Measurements from ENCODE around the gene MINAR2.
A peak's percentile ranks its signal among the peaks of the same experiment; 100 is the strongest.

The MINAR2 gene

GRCh38 chr5:129747572-129748407, at the start of gene MINAR2:
Gene MINAR2 (plus strand): TSS chr5:129748094. CDS start chr5:129748191, 97 bp downstream.
- DNase-seq, result no peak

GRCh38 chr5:129698661-129699060, 49.2 kb upstream of the MINAR2 start:
- no peak for DNase-seq

- no peak for DNase-seq
Measured at GRCh38 chr5:129716235-129716634, 31.7 kb upstream of the MINAR2 start.

GRCh38 chr5:129716651-129717050, 31.2 kb upstream of the MINAR2 start:
- no peak for DNase-seq

GRCh38 chr5:129717751-129718310, 30.1 kb upstream of the MINAR2 start:
- DNase-seq, result no peak

- no peak for DNase-seq
Measured at GRCh38 chr5:129718471-129719090, 29.3 kb upstream of the MINAR2 start.

- DNase-seq, result no peak
Measured at GRCh38 chr5:129724222-129724621, 23.7 kb upstream of the MINAR2 start.

- DNase-seq, result no peak
Measured at GRCh38 chr5:129724647-129725046, 23.2 kb upstream of the MINAR2 start.

GRCh38 chr5:129739773-129740172, 8.1 kb upstream of the MINAR2 start:
- DNase-seq, result no peak

- no peak for DNase-seq
Measured at GRCh38 chr5:129743541-129744187, 4.2 kb upstream of the MINAR2 start.

- no peak for DNase-seq
Measured at GRCh38 chr5:129745997-129746396, 1.9 kb upstream of the MINAR2 start.

GRCh38 chr5:129746876-129747275, 1.0 kb upstream of the MINAR2 start:
- no peak for DNase-seq

- no peak for DNase-seq
Measured at GRCh38 chr5:129748913-129749880, 1.3 kb downstream of the MINAR2 start.

- no peak for DNase-seq
Measured at GRCh38 chr5:129760636-129761325, 12.9 kb downstream of the MINAR2 start.

- no peak for DNase-seq
Measured at GRCh38 chr5:129763651-129764050, 15.8 kb downstream of the MINAR2 start.

- no peak for DNase-seq
Measured at GRCh38 chr5:129766798-129767197, 18.9 kb downstream of the MINAR2 start.

GRCh38 chr5:129767927-129768380, 20.1 kb downstream of the MINAR2 start:
- peak; percentile 47 for DNase-seq

- no peak for DNase-seq
Measured at GRCh38 chr5:129768735-129769134, 20.8 kb downstream of the MINAR2 start.

GRCh38 chr5:129770024-129770820, 22.3 kb downstream of the MINAR2 start:
- DNase-seq, result no peak

- DNase-seq, result peak; percentile 9
Measured at GRCh38 chr5:129771058-129771838, 23.4 kb downstream of the MINAR2 start.

All from stimulated activated naive CD4-positive, alpha-beta T cell treated with Interleukin-2 at 50 U/mL for 16 hours (primary cell).